ENCODE measurements around the gene CACNA1B.

GRCh38 chr9:137907776-137908175 lies 30.2 kb downstream of the CACNA1B start:
- no peak for TF ChIP-seq YY1 (IDR thresholded peaks at IDR 0.05; ENCODE audit: insufficient read depth, insufficient read length)
- no peak for TF ChIP-seq SUZ12 (IDR thresholded peaks at IDR 0.05; ENCODE audit: extremely low read depth, insufficient read depth, insufficient read length)
